Thymus (tissue), 11 donors: ENCODE data around the gene LINC01488. TPM values are rescaled to one million over a fixed set of nuclear protein-coding genes. Genes with fewer than 3 reads are reported as not detected.

Experiments used
- DNase-seq, 9 donors: peaks; one replicate each; pipeline ENCODE4 v3.0.0-alpha.2; 2013; ENCODE audit warnings: low spot score in 9 of 9, low read depth in 6 of 9, missing footprints in 1 of 9
- H3K27ac ChIP-seq, 2 donors: one replicate each; pipeline ENCODE4 v1.5.1; 2013; ENCODE audit warnings: control low read depth in 1 of 2, low read depth in 1 of 2, low read length in 1 of 2, mild to moderate bottlenecking in 1 of 2, moderate library complexity in 1 of 2
- H3K27me3 ChIP-seq, 2 donors: one replicate each; pipeline ENCODE4 v1.5.1; 2013; ENCODE audit warnings: low read length in 1 of 2; ENCODE audit not compliant: control insufficient read depth in 2 of 2, insufficient read depth in 1 of 2
- H3K36me3 ChIP-seq, 2 donors: one replicate each; pipeline ENCODE4 v1.5.1; 2013; ENCODE audit warnings: low read length in 1 of 2, mild to moderate bottlenecking in 1 of 2, moderate library complexity in 1 of 2; ENCODE audit not compliant: control insufficient read depth in 2 of 2, insufficient read depth in 2 of 2
- H3K4me1 ChIP-seq, 2 donors: one replicate each; pipeline ENCODE4 v1.5.1; 2013; ENCODE audit warnings: low read length in 2 of 2; ENCODE audit not compliant: control insufficient read depth in 2 of 2, insufficient read depth in 2 of 2
- H3K4me3 ChIP-seq, 2 donors: one replicate each; pipeline ENCODE4 v1.5.1; 2013; ENCODE audit warnings: low read length in 2 of 2, control low read depth in 1 of 2, mild to moderate bottlenecking in 1 of 2
- H3K9me3 ChIP-seq, 2 donors: one replicate each; pipeline ENCODE4 v1.5.1; 2013; ENCODE audit warnings: low read length in 1 of 2, mild to moderate bottlenecking in 1 of 2; ENCODE audit not compliant: control insufficient read depth in 2 of 2, insufficient read depth in 1 of 2
- WGBS: extraction: QIAGEN DNeasy Blood & Tissue Kit; methylation state at CpG from one replicate; pipeline ENCODE4 v1.1.7; 2013; 5-methylcytosine and 5-hydroxymethylcytosine counted together
- polyA plus RNA-seq: library from polyadenylated mRNA; stranded (reverse); fragments of 200-250 nt; gene quantifications from one replicate; pipeline ENCODE4 v1.2.3, GENCODE V29; 2013
- total RNA-seq: library from RNA; stranded (reverse); fragments of 120-200 nt; gene quantifications from one replicate; pipeline ENCODE4 v1.2.4, GENCODE V29; 2013
- donor health status: healthy.

The LINC01488 gene
- total and polyA plus RNA-seq, 2 donors = 0.07 TPM; not detected in 1

- WGBS = 92% methylated on average over 8 of the region's 8 CpGs
- Histone ChIP-seq H3K36me3 (no peaks in the 10 kb centered on the region), H3K9me3 (no peaks in the 10 kb centered on the region), H3K27ac (no peak overlapping the region), H3K27me3 (peaks cover 0 to 12% of the 10 kb centered on the region in 2 donors), H3K4me3 (no peak overlapping the region), H3K4me1 (peaks cover 0 to 13% of the 10 kb centered on the region in 2 donors)
- DNase-seq = no peak
Observed at GRCh38 chr11:69541501-69542313, 60.2 kb downstream of the LINC01488 start.

GRCh38 chr11:69542314-69543168 lies 61.1 kb downstream of the LINC01488 start:
- no peaks in the 10 kb centered on the region for H3K36me3 ChIP-seq
- no peaks in the 10 kb centered on the region for H3K9me3 ChIP-seq
- H3K4me3 ChIP-seq = no peak overlapping the region
- DNase-seq = no peak
- no peak overlapping the region for H3K27ac ChIP-seq
- H3K27me3 ChIP-seq = peaks cover 0 to 12% of the 10 kb centered on the region in 2 donors
- WGBS = 97% methylated on average over 42 of the region's 42 CpGs
- peaks cover 0 to 13% of the 10 kb centered on the region in 2 donors for H3K4me1 ChIP-seq

Other genes with a start within 250 kb of the LINC01488 start
- gene MYEOV, start 187.5 kb upstream of the LINC01488 start, total RNA-seq = 0.38 TPM
- gene MYEOV, start 187.5 kb upstream of the LINC01488 start, polyA plus RNA-seq = 0.64 TPM
- 33.3 TPM for gene CCND1, start 159.5 kb downstream of the LINC01488 start, total RNA-seq
- gene CCND1, start 159.5 kb downstream of the LINC01488 start, polyA plus RNA-seq = 7.3 TPM
- 11.8 TPM for gene LTO1, start 193.7 kb downstream of the LINC01488 start, total RNA-seq
- 29.3 TPM for gene LTO1, start 193.7 kb downstream of the LINC01488 start, polyA plus RNA-seq
- 0.09 TPM for gene FGF19, start 222.4 kb downstream of the LINC01488 start, total RNA-seq
- 0.34 TPM for gene FGF19, start 222.4 kb downstream of the LINC01488 start, polyA plus RNA-seq